Motor neuron (in vitro differentiated cells): ENCODE measurements around the gene SLC9A8. TPM values are rescaled to one million over a fixed set of nuclear protein-coding genes. Genes with fewer than 3 reads are reported as not detected.
A peak's percentile ranks its signal among the peaks of the same experiment; 100 is the strongest.
"Not testable (repeated sequence)": the region's sequence is repeated elsewhere in the genome, so short reads cannot be mapped to it uniquely, and the experiment has no call there.

ENCODE experiments used
- ATAC-seq, 8 experiments: fragments of 200-7000 bp; cut with Tn5 transposase; replicated peaks in 6 of 8; 2 replicates each; pipeline ENCODE4 v1.8.0; 2021; ENCODE audit warnings: mild to moderate bottlenecking in 8 of 8, moderate library complexity in 8 of 8
- H3K27ac ChIP-seq, 2 donors: fragments of 250-450 bp; sonication (Bioruptor Pico); 2 replicates each; pipeline ENCODE4 v1.9.0; 2021; ENCODE audit warnings: antibody characterized with exemption in 2 of 2, mild to moderate bottlenecking in 2 of 2, moderate library complexity in 1 of 2
- H3K4me1 ChIP-seq, 2 donors: fragments of 250-450 bp; sonication (Bioruptor Pico); replicated peaks in 1 of 2; 2 replicates each; pipeline ENCODE4 v1.6.1; 2021; ENCODE audit warnings: antibody characterized with exemption in 2 of 2, mild to moderate bottlenecking in 2 of 2, moderate library complexity in 1 of 2
- H3K4me3 ChIP-seq, 5 donors: fragments of 250-450 bp; sonication (Bioruptor Pico); 2 replicates each; pipeline ENCODE4 v1.9.0; 2021; ENCODE audit warnings: antibody characterized with exemption in 5 of 5, mild to moderate bottlenecking in 5 of 5, moderate library complexity in 4 of 5
- WGBS, 10 experiments: fragments of 450-650 bp; shearing (Covaris generic); methylation state at CpG; one replicate each; pipeline ENCODE4 v1.0.0; 2022; 5-methylcytosine and 5-hydroxymethylcytosine counted together
- in situ Hi-C, 9 experiments: fragments of 400-800 bp; cut with MboI; loops; one replicate each; pipeline ENCODE4 v1.15.0; 2021; ENCODE audit warnings: low sequenced_read_pairs in 9 of 9, low pct_unique_long_range_greater_than_20kb in 2 of 9; ENCODE audit not compliant: unreplicated experiment in 9 of 9
- total RNA-seq, 8 experiments: library from RNA; unstranded; fragments of 300-600 nt; gene quantifications; 2 replicates each; pipeline versions ENCODE4 v1.2.3 to v1.2.4, GENCODE V29; 2022

SLC9A8 gene
- total RNA-seq, 8 experiments from 2014 or later: 3.7 to 15.5 (median 7.1) TPM

GRCh38 chr20:49792006-49792405 is 20.6 kb upstream of the SLC9A8 start:
- Histone ChIP-seq H3K27ac (no peak overlapping the region), H3K4me1 (no peaks in the 10 kb centered on the region), H3K4me3 (no peak overlapping the region)
- ATAC-seq: no peak
- in situ Hi-C loops: no loop called here
- WGBS, 10 experiments: 83 to 100% (median 100%) methylated on average over 1 of the region's 1 CpG; no CpG with 5 or more reads in 6 of the 10 experiments

- in situ Hi-C loops: no loop called here
- WGBS, 10 experiments: 40 to 100% (median 75%) methylated on average over 1 to 3 of the region's 3 CpGs; no CpG with 5 or more reads in 1 of the 10 experiments
- Histone ChIP-seq H3K4me1 (no peaks in the 10 kb centered on the region), H3K27ac (no peak overlapping the region), H3K4me3 (no peak overlapping the region)
- ATAC-seq: no peak
Observed at GRCh38 chr20:49792611-49793010, 20.0 kb upstream of the SLC9A8 start.

- in situ Hi-C loops: no loop called here
- 72 to 100% (median 81%) methylated on average over 2 to 10 of the region's 10 CpGs; no CpG with 5 or more reads in 1 of the 10 experiments for WGBS, 10 experiments
- H3K27ac ChIP-seq: no peak overlapping the region
- no peak overlapping the region for H3K4me3 ChIP-seq
- ATAC-seq: peak in 2 of 8 experiments; percentile 41 to 52
- H3K4me1 ChIP-seq: no peaks in the 10 kb centered on the region
Observed at GRCh38 chr20:49794336-49795134, 18.1 kb upstream of the SLC9A8 start.

DNA sequence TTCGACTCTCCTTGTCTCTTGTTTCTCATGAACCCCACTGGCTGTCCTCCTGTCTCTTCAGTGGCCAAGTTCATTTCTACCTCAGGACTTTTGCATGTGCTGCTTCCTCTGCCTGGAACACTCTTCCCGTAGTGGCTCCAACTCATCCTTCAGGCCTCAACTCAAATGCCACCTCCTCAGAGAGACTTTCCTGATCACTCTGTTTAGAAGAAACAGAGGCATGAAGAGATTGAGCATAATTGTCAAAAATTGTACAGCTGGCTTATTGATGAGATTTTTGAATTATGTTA is 17.5 kb upstream of the SLC9A8 start:
- in situ Hi-C loops: no loop called here
- no peak for ATAC-seq
- 57 to 100% (median 82%) methylated on average over 1 to 2 of the region's 2 CpGs; no CpG with 5 or more reads in 2 of the 10 experiments for WGBS, 10 experiments

GRCh38 chr20:49796600-49797343 is 15.9 kb upstream of the SLC9A8 start:
- in situ Hi-C loops: no loop called here
- H3K27ac ChIP-seq: no peak overlapping the region
- H3K4me1 ChIP-seq: no peaks in the 10 kb centered on the region
- ATAC-seq: no peak
- no peak overlapping the region for H3K4me3 ChIP-seq
- WGBS, 10 experiments: 57 to 100% (median 87%) methylated on average over 1 to 8 of the region's 8 CpGs; no CpG with 5 or more reads in 4 of the 10 experiments

More for the DNA sequence above, 17.5 kb upstream of the SLC9A8 start:
- H3K4me1 ChIP-seq: no peaks in the 10 kb centered on the region
- no peak overlapping the region for H3K27ac ChIP-seq
- H3K4me3 ChIP-seq: no peak overlapping the region

DNA sequence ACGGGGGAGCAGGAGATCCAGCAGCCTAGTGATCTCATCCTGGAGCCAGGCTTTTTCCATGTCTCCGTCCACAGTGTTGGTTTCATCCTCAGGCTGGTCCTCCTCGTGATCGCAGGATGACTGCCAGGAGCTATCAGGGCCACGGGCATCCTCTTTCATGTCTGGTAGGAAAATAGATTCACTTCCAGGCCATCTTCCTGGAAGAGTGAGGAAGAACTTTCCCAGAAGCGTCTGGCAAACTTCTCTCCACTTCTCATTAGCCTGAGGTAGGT is 15.3 kb upstream of the SLC9A8 start:
- ATAC-seq: peak in 1 of 8 experiments; percentile 35
- Histone ChIP-seq H3K4me1 (no peaks in the 10 kb centered on the region), H3K27ac (no peak overlapping the region), H3K4me3 (no peak overlapping the region)
- WGBS, 10 experiments: 43 to 83% (median 79%) methylated on average over 1 to 4 of the region's 6 CpGs; no CpG with 5 or more reads in 4 of the 10 experiments
- in situ Hi-C loops: no loop called here

- in situ Hi-C loops: no loop called here
- WGBS, 10 experiments: 40 to 100% (median 64%) methylated on average over 1 to 3 of the region's 4 CpGs; no CpG with 5 or more reads in 3 of the 10 experiments
- Histone ChIP-seq H3K27ac (no peak overlapping the region), H3K4me1 (no peaks in the 10 kb centered on the region), H3K4me3 (no peak overlapping the region)
- ATAC-seq: no peak
Observed at GRCh38 chr20:49798718-49799117, 13.9 kb upstream of the SLC9A8 start.

- H3K4me1 ChIP-seq: no peaks in the 10 kb centered on the region
- in situ Hi-C loops: no loop called here
- no peak overlapping the region for H3K4me3 ChIP-seq
- H3K27ac ChIP-seq: no peak overlapping the region
- 67 to 93% (median 86%) methylated on average over 2 to 7 of the region's 8 CpGs; no CpG with 5 or more reads in 1 of the 10 experiments for WGBS, 10 experiments
- ATAC-seq: no peak
Observed at GRCh38 chr20:49799698-49800097, 12.9 kb upstream of the SLC9A8 start.

GRCh38 chr20:49803418-49803817 is 9.2 kb upstream of the SLC9A8 start:
- Histone ChIP-seq H3K27ac (no peak overlapping the region), H3K4me1 (no peaks in the 10 kb centered on the region), H3K4me3 (no peak overlapping the region)
- no peak for ATAC-seq
- WGBS, 10 experiments: 14 to 100% (median 75%) methylated on average over 1 of the region's 1 CpG; no CpG with 5 or more reads in 3 of the 10 experiments
- in situ Hi-C loops: no loop called here

GRCh38 chr20:49804364-49804763 is 8.3 kb upstream of the SLC9A8 start:
- Histone ChIP-seq H3K4me1 (no peaks in the 10 kb centered on the region), H3K27ac (no peak overlapping the region), H3K4me3 (no peak overlapping the region)
- 19 to 69% (median 60%) methylated on average over 1 to 3 of the region's 3 CpGs; no CpG with 5 or more reads in 5 of the 10 experiments for WGBS, 10 experiments
- in situ Hi-C loops: no loop called here
- no peak for ATAC-seq

DNA sequence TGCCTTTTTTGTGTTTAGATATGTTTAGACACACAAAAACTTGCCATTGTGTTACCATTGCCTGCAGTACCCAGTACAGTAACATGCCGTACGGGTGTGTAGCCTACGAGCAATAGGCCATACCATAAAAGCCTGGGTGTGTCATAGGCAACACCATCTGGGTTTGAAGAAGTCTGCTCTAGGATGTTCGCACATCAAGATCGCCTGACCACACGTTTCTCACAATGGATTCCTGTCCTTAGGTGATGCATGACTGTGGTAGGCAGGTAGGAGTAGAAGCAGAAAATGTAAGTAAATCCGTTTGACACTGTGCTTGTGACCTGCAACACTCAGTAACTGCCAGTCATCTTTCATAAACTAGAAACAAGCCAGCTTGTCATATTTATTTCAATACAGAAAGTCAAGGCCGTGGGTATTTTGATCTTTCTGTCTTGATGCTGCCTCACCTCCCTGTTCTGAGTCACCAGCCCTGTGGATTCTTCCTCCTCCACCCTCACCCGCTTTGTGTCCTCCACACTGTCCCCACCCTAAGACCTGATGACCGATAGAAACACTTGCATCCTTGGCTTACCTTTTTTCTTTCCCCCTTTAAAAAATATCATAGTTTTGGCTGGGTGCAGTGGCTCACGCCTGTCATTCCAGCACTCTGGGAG is 7.3 kb upstream of the SLC9A8 start:
- ATAC-seq: peak in 2 of 8 experiments; percentile 74 to 92
- in situ Hi-C loops, H3K4me3 ChIP-seq, H3K27ac ChIP-seq, H3K4me1 ChIP-seq: not testable (repeated sequence)
- 33 to 100% (median 74%) methylated on average over 1 to 7 of the region's 11 CpGs; no CpG with 5 or more reads in 4 of the 10 experiments for WGBS, 10 experiments

- H3K4me3 ChIP-seq: no peak overlapping the region
- H3K4me1 ChIP-seq: peaks cover 4 to 9% of the 10 kb centered on the region in 2 donors
- in situ Hi-C loops: no loop called here
- ATAC-seq: no peak
- H3K27ac ChIP-seq: no peak overlapping the region
- 86 to 100% (median 100%) methylated on average over 1 to 5 of the region's 8 CpGs; no CpG with 5 or more reads in 3 of the 10 experiments for WGBS, 10 experiments
Observed at GRCh38 chr20:49808753-49809152, 3.9 kb upstream of the SLC9A8 start.

GRCh38 chr20:49809803-49810359 is 2.7 kb upstream of the SLC9A8 start:
- H3K4me3 ChIP-seq: no peak overlapping the region
- ATAC-seq: no peak
- in situ Hi-C loops: no loop called here
- 50 to 100% (median 85%) methylated on average over 1 to 4 of the region's 5 CpGs; no CpG with 5 or more reads in 2 of the 10 experiments for WGBS, 10 experiments
- H3K4me1 ChIP-seq: peaks cover 5 to 10% of the 10 kb centered on the region in 2 donors
- H3K27ac ChIP-seq: no peak overlapping the region
